GM19397 (cell line): ENCODE data around the gene ZNF569.
A peak's percentile ranks its signal among the peaks of the same experiment; 100 is the strongest.
"Not testable (repeated sequence)": the region's sequence is repeated elsewhere in the genome, so short reads cannot be mapped to it uniquely, and the experiment has no call there.

Experiments used
- ATAC-seq: cut with Tn5 transposase; IDR thresholded peaks from one replicate; pipeline ENCODE4 v1.9.1; 2021; ENCODE audit warnings: mild to moderate bottlenecking, moderate library complexity; ENCODE audit not compliant: unreplicated experiment

ZNF569 gene

DNA sequence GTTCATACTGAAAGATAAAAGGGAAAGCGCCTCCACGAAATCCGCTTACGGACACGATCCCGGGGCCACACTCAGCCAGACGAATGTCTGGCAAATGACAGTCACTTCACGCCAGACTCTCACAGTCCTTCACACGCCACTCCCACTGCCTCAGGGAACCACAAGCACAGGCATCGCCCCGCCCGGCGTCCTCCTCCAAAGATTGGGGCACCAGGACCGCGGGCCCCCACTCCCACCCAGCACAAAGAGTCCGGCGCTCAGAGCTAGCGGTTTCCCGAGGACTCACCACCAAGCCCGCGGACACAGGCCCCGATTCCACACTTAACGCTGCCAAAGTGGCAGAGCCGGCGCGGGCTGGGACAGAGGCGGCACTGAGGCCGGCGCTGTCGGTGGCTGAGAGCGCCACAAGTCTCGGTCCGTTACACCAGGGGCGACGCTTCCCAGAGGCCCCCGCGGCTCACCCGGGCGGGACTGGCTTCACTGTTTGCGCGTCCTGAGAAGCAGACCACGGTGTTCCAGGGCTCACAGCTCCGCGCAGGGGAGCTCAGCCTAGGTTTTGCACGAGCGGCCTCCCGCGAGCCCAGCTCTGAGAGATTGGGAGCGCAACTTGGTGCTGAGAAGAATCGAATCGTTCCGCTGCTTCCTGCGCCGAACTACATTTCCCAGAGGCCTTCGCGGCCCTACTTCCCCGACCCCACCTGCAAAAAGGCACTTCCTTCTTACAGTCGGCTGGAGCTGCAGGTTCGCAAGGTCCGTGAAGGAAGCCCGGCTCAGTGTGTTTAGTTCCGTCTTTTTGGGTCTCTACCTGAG is at the start of gene ZNF569:
Gene ZNF569 (minus strand): TSS at position 647 of the 810 bp plus-strand sequence. CDS start 22,523 bp downstream, outside the sequence.
- ATAC-seq = peak; percentile 72

DNA sequence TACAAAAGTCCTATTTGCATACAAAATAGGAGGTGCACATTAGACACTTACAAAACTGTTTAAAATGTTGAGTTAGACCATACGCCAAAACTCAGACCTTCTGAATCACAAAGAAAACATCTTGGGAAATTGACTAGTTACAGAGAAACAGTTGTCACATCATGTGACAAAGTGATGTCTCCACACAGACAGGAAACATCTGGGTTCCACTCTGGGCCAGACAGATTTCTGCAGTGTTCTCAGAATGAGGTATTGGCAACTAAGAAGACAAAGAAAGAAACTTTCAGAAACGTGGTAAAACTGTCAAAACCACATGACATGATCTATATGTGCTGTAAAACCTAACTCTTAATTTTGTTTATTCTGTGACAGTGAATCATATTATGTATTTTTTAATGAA is 46.2 kb upstream of the ZNF569 start:
- no peak for ATAC-seq

DNA sequence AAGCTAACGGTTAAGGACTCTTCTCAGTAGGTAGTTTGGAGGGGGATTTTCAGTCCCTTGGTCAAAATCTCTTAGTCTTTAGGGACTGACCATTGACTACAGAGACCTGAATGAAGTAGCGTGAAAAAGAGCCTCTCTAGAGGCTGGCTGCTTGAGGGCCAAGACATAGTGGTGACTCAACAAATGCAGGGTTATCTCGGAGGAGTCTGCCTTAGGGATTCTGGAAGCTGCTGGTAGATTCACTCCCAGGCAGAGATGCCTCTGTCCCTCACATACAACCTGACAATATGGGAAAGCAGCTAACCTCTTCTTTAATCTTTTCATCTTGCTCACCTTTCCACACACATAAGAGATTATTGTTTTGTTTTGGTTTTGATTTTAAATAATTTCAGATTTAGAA is 44.6 kb upstream of the ZNF569 start:
- no peak for ATAC-seq

DNA sequence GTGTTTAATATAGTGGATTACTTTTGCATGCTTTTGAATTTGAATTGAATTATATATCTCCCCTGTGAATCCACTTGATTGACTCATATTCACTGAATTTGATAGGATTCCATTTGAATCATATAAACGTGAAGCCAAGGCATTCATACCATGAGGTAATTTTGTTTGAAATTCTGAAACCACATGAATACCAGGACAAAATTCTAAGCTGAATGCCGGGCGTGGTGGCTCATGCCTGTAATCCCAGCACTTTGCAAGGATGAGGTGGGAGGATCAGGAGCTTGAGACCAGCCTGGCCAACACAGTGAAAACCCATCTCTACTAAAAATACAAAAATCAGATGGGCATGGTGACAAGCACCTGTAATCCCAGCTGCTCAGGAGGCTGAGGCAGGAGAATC is 43.9 kb upstream of the ZNF569 start:
- ATAC-seq = no peak

DNA sequence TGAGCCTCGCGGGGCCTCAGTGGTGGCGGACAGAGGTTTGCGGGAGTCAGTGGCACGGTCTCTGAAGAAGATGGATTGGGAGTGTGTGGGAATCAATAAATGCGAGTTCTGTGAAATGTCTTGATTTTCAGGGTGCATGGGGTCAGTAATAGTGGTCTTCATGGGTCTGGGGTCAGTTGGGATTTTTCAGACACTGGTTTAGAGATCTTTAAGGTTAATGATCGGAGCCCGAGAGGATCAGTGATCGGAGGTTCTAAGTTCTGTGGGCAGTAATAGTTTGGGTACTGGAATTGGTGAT is 39.9 kb upstream of the ZNF569 start:
- ATAC-seq = no peak

DNA sequence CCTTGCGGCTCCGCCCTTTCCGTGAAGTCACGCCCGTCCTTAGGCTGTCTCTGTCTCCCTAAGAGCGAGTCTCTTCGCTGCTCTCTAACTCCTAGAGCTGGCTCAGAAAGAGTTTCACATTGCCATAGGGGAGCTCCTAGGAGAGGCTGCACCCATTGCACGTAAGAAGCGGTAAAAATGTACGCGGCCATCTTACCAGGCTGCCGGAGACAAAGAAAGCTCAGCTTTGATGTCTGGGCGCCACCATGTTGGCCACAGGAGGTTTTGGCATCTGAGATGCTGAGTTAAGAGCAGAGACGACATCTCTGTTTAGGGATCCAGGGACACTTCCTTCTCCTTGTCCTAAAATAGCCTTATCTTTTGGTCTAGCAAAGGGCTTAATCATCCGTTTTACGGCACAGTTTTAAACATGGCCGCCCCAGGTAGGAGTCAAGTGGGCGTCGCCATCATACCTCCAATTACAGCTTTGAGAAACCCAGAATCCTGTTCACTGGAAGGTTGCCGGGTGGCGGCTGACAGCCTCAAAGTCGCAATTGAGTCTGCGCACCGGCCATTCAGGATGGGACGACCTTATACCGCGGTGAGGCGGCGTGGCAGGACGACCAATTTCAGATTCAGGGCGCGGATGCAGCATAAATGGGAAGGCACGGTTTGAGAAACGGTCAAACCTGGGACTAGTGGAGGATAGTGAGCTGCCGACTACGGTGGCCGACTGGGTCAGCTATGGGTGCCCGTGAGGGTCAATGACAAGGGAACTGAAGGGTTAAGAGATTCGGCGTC is 39.3 kb upstream of the ZNF569 start, which contains the start of gene ZNF793:
Gene ZNF793 (plus strand): TSS at position 553 of the 780 bp plus-strand sequence. CDS start 16,501 bp downstream, outside the sequence.
- no peak for ATAC-seq

DNA sequence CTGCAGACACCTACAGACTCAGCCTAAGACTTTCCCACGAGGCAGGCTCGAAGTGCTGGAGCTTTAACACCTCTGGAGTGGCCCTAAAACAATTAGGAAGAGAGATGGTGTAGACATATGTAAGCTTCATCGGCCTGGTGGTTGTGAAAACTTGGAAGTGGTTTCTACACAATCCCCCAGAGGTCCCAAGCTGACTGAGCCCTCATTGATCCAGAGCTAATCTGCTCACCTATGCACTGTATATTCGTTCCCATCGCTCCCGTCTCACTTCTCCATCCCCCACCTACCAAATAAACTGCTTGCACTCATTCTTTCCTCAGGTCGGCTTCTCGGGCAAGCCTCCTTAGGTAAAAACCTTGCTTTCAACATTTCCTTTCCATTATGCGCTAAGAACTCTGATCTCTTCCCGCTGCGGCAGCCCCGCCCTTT is 38.7 kb upstream of the ZNF569 start:
- no peak for ATAC-seq

DNA sequence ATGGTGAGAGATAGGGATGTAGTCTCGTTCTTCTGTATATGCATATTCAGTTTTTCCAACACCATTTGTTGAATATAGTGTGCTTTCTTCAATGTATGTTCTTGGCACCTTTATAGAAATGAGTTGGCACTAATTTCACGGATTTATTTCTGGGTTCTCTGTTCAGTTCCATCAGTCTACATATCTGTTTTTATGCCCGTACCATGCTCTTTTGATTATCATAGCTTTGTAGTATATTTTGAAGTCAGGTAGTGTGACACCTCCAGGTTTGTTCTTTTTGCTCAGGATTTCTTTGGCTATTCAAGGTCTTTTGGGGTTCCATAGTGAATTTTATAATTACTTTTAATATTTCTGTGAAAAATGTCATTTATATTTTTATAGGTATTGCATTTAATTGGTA is 25.0 kb upstream of the ZNF569 start:
- no peak for ATAC-seq

DNA sequence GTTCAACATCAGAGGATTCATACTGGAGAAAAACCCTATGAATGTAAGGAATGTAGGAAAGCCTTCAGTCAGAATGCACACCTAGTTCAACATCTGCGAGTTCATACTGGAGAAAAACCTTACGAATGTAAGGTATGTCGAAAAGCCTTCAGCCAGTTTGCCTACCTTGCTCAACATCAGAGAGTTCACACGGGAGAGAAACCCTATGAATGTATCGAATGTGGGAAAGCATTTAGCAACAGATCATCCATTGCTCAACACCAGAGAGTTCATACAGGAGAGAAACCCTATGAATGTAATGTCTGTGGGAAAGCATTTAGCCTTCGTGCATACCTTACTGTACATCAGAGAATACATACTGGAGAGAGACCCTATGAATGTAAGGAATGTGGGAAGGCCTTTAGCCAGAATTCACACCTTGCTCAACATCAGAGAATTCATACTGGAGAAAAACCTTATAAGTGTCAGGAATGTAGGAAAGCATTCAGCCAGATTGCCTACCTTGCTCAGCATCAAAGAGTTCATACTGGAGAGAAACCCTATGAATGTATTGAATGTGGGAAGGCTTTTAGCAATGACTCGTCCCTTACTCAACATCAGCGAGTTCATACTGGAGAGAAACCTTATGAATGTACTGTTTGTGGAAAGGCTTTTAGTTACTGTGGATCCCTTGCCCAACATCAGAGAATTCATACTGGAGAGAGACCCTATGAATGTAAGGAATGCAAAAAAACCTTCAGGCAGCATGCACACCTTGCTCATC is 17.3 kb upstream of the ZNF569 start:
- no peak for ATAC-seq

DNA sequence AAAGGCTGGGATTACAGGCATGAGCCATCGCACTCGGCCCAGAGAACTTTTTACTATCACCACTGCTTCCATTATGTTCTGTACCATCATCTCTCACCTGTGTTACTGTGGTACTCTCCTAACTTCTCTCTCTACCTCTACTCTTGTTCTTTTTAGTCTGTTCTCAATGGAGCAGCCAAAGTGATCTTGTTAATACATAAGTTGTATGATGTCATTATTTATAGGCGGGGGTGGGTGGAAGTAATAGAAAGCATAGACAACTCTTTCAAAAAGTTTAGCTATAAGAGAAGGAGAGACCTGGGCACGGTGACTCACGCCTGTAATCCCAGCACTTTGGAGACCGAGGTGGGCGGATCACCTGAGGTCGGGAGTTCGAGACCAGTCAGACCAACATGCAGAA is 4.9 kb upstream of the ZNF569 start:
- ATAC-seq = no peak

DNA sequence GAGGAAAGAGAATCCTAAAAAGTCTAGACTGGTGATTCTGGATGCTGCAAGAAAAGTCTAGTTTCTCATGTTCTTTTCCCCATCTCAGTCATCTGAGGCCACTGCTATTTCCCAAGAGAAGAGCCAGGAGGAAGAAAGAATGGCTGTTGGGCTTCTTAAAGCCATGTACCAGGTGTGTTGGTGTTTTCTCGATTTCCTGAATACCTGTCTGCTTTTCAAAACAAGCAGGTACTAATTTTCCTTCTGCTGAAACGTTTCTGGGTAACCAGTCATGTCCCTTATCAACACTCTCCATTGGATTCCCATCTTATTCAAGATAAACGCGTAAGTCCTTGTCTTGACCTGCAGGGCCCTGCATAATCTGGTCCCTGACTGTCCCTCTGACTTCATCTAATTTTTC is 3.0 kb upstream of the ZNF569 start:
- no peak for ATAC-seq

DNA sequence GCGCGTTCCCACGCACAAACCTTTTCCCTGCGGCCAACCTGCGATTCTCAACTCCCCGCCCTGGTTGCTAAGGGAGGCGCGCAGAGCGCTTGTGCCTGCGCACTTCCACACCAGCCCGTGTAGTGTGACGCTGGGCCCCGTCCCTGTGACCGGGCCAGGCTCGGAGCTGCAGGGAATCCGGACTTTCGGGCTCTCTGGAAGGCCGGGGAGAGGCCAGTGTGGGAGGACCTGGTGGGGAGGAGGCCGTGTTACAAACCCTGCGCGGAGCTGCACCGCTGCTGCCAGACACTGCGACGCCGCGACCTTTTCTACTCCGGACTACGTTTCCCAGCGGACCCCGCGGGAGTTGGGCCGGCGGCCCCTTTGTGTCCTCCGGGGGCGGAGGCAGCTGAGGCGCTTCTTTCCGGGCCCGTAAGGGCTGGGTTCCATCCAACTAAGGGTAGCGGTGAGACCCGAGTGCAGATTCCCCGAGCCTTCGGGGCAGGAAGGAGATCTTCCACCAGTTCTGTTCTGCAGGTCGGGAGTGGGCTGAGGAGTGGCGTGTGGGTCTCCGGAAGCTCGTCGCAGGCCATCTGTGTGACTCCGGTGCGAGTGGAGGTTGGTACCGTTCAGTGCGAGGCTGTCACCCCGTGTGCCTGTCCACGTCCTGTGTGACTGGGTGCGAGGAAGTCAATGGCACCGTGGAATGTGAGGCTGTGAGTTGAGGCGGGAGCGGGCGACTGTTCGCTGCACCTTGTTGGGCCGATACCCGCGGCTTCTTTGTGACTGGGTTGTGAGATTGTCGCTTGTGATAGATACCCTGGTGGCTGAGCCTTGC is 1.9 kb upstream of the ZNF569 start, which contains the start of gene ZNF570:
Gene ZNF570 (plus strand): TSS at position 396 of the 817 bp plus-strand sequence. CDS start 999 bp downstream, outside the sequence.
- ATAC-seq = peak; percentile 69

DNA sequence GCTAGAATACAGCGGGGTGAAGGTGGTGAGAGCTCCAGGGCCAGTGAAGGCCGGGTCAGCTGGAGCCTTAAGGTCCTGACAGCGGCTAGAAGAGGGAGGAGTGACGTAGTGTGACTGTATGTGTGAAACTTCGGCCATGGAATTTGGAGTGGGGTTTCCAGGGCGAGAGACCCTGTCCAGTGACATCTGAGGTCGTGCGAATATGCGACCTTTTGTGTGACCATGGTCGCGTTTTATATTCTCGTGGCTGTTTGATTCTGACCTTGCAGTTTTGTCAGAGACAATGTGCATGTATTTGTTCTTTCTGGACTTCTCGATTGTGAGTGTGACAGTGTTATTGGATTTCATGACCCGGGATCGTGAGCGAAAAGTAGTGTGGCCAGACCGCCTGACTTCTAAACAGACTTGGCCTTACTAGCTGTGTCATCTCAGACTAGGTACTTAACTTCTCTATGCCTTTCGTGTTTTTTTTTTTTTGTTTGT is 405 bp upstream of the ZNF569 start:
- ATAC-seq = no peak

DNA sequence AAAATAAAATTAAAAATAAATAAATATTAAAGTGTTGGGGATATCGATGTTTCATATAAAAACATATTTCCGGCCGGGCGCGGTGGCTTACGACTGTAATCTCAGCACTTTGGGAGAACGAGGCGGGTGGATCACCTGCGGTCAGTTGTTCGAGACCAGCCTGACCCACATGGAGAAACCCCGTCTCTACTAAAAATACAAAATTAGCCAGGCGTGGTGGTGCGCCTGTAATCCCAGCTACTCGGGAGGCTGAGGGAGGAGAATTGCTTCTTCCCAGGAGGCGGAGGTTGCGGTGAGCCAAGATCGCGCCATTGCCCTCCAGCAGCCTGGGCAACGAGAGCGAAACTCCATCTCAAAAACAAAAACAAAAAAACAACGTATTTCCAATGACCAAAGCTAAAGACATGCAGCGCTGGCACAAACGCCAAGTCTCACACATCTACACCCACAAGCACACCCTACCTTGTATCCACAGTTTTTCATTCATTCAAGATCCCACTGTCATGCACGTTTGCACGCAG is 907 bp downstream of the ZNF569 start:
- no peak for ATAC-seq

DNA sequence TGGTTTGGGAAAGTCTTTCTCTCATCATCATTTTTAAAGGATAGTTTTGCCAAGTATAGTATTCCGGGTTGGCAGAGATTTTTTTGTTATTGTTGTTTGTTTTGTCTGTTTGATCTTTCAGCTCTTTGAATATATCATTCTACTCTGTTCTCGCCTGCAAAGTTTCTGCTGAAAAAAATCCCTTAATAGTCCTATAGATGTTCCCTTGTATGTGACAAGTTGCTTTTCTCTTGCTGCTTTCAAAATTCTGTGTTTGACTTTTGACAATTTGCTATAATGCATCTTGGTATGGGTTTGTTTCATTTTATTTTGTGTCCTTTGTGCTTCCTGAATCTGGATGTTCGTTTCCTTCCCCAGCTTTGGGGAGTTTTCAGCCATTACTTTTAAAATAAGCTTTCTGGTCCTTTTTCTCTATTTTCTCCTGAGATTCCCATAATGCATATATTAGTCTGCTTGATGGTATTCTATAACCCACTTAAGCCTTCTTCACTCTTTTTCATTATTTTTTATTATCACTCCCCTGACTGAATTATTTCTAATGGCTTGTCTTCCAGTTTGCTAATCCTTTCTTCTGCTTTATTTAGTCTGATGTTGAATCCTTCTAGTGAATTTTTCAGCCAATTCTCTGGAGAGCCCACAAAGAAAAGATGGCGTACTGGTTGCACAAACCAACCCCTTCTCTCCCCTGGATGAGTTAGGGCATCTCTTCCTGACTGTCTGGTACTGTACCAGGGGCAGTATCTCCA is 14.6 kb downstream of the ZNF569 start:
- no peak for ATAC-seq

DNA sequence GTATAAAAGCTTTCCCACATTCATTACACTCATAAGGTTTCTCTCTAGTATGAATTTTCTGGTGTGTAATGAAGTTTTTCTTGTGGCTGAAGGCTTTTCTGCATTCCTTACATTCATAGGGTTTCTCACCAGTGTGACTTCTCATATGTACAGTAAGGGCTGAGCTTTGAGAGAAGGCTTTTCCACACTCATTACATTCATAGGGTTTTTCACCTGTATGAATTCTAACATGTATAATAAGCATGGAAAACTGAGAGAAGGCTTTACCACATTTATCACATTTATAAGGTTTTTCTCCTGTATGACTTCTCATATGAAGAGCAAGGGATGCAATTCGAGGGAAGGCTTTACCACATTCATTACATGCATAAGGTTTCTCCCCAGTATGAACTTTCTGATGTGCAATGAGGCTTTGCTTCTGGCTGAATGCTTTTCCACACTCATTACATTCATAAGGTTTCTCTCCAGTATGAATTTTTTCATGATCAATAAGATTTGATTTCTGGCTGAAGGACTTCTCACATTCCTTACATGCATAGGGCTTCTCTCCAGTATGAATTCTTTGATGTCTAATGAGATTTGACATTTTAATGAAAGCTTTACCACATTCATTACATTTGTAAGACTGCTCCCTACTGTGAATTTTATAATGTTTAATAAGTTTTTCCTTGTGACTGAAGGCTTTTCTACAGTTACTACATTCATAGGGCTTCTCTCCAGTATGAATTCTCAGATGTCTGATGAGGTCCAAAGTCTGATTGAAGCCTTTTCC is 53.7 kb downstream of the ZNF569 start:
- no peak for ATAC-seq

DNA sequence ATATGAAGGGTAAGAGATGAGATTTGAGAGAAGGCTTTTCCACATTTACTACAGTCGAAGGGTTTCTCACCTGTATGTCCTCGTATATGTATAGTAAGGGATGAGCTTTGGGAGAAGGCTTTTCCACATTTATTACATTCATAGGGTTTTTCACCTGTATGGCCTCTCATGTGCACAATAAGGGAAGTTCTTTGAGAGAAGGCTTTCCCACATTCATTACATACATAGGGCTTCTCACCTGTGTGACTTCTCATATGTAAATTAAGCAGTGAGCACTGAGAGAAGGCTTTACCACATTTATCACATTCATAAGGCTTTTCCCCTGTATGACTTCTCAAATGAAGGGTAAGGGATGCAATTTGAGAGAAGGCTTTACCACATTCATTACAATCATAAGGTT is 54.5 kb downstream of the ZNF569 start:
- no peak for ATAC-seq

DNA sequence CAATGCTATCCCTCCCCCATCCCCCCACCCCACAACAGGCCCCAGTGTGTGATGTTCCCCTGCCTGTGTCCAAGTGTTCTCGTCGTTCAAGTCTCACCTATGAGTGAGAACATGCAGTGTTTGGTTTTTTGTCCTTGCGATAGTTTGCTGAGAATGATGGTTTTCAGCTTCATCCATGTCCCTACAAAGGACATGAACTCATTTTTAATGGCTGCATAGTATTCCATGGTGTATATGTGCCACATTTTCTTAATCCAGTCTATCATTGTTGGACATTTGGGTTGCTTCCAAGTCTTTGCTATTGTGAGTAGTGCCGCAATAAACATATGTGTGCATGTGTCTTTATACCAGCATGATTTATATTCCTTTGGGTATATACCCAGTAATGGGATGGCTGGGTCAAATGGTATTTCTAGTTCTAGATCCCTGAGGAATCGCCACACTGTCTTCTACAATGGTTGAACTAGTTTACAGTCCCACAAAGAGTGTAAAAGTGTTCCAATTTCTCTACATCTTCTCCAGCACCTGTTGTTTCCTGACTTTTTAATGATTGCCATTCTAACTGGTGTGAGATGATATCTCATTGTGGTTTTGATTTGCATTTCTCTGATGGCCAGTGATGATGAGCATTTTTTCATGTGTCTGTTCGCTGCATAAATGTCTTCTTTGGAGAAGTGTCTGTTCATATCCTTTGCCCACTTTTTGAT is 61.0 kb downstream of the ZNF569 start:
- ATAC-seq = not testable (repeated sequence)
